Breast epithelium (tissue), 4 donors: ENCODE data around the gene TEF. TPM values are rescaled to one million over a fixed set of nuclear protein-coding genes. Genes with fewer than 3 reads are reported as not detected.

Experiments
- DNase-seq, 2 donors: peaks; one replicate each; pipeline ENCODE4 v3.0.0-alpha.2; 2019; ENCODE audit warnings: low spot score in 2 of 2
- H3K27ac ChIP-seq, 2 donors: fragments of 200-600 bp; sonication (generic) in 1 of 2; one replicate each; pipeline ENCODE4 v1.5.1; 2016 to 2019; ENCODE audit warnings: mild to moderate bottlenecking in 1 of 2
- H3K27me3 ChIP-seq, 2 donors: fragments of 200-600 bp; sonication (generic) in 1 of 2; one replicate each; pipeline versions ENCODE4 v1.5.1 to v1.6.0; 2017 to 2019; ENCODE audit warnings: control low read depth in 1 of 2, mild to moderate bottlenecking in 1 of 2
- H3K36me3 ChIP-seq: fragments of 200-600 bp; one replicate; pipeline ENCODE4 v1.5.1; 2019
- H3K4me1 ChIP-seq, 2 donors: fragments of 200-600 bp; sonication (generic); one replicate each; pipeline ENCODE4 v1.5.1; 2016 to 2019; ENCODE audit warnings: control low read depth in 1 of 2
- H3K4me3 ChIP-seq, 3 donors: fragments of 200-600 bp; sonication (generic); 1 replicate in 2 of 3; 2 replicates in 1 of 3; pipeline ENCODE4 v1.5.1; 2016 to 2019; ENCODE audit warnings: mild to moderate bottlenecking in 3 of 3, moderate library complexity in 2 of 3
- H3K9me3 ChIP-seq, 2 donors: fragments of 200-600 bp; sonication (generic) in 1 of 2; one replicate each; pipeline ENCODE4 v1.5.1; 2016 to 2019; ENCODE audit warnings: control low read depth in 1 of 2
- POLR2A ChIP-seq: fragments of 450-650 bp; IDR thresholded peaks from one replicate; pipeline ENCODE4 v1.6.1; 2016; ENCODE audit warnings: antibody characterized with exemption, mild to moderate bottlenecking, moderate library complexity
- POLR2AphosphoS5 ChIP-seq, 3 donors: sonication (generic); formaldehyde crosslinking; IDR thresholded peaks; one replicate each; pipeline ENCODE4 v1.6.1; 2017; ENCODE audit warnings: antibody characterized with exemption in 3 of 3
- intact Hi-C: fragments of 100-400 bp; cut with DNase I; formaldehyde crosslinking; loops from one replicate; pipeline ENCODE4 v1.15.1; 2023; ENCODE audit warnings: low total_unique reads
- total RNA-seq, 3 donors: library from RNA; depleted of rRNA; stranded (reverse); fragments of >200 nt; gene quantifications; one replicate each; pipeline ENCODE4 v1.1.0, GENCODE V29; 2016
- TF ChIP-seq, protein P1 (sequence below), 3 donors: fragments of 450-650 bp; IDR thresholded peaks; one replicate each; pipeline ENCODE4 v1.5.1; 2016 to 2017; ENCODE audit warnings: antibody characterized with exemption in 3 of 3, mild to moderate bottlenecking in 3 of 3, moderate library complexity in 3 of 3

The TEF gene
- total RNA-seq, 3 donors from 2014 or later = 8.8 to 26.6 (median 15.7) TPM

DNA sequence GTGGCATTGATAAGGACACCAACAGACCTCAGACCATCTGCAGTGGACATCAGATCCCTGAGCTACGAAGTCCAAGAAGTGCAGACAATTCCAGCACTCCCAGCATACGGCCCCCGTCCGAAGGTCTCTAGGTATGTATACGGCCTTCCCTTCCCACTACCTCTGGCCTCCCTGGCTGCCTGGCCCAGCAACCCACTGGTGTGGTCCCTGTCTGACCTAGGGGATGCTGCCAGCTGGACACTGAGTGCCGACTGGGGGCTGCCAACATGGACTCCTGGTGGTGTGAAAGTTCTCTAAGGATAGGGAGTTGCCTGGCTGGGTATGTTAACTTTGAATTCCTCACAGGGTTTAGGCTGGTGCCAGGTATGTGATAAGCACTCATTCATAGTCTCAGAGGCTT is 17.5 kb upstream of the TEF start:
- no peaks in the 10 kb centered on the region for H3K9me3 ChIP-seq
- intact Hi-C loops = no loop called here
- H3K4me1 ChIP-seq = peaks cover 6 to 12% of the 10 kb centered on the region in 2 donors
- TF ChIP-seq, protein P1, sequence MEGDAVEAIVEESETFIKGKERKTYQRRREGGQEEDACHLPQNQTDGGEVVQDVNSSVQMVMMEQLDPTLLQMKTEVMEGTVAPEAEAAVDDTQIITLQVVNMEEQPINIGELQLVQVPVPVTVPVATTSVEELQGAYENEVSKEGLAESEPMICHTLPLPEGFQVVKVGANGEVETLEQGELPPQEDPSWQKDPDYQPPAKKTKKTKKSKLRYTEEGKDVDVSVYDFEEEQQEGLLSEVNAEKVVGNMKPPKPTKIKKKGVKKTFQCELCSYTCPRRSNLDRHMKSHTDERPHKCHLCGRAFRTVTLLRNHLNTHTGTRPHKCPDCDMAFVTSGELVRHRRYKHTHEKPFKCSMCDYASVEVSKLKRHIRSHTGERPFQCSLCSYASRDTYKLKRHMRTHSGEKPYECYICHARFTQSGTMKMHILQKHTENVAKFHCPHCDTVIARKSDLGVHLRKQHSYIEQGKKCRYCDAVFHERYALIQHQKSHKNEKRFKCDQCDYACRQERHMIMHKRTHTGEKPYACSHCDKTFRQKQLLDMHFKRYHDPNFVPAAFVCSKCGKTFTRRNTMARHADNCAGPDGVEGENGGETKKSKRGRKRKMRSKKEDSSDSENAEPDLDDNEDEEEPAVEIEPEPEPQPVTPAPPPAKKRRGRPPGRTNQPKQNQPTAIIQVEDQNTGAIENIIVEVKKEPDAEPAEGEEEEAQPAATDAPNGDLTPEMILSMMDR (IDR thresholded peaks at IDR 0.05) = no peak
- no peak for TF ChIP-seq POLR2A
- no peak for TF ChIP-seq POLR2AphosphoS5 (IDR thresholded peaks at IDR 0.05)
- H3K36me3 ChIP-seq = no peaks in the 10 kb centered on the region
- DNase-seq = no peak
- H3K4me3 ChIP-seq = no peak overlapping the region
- H3K27ac ChIP-seq = no peak overlapping the region
- H3K27me3 ChIP-seq = no peaks in the 10 kb centered on the region

DNA sequence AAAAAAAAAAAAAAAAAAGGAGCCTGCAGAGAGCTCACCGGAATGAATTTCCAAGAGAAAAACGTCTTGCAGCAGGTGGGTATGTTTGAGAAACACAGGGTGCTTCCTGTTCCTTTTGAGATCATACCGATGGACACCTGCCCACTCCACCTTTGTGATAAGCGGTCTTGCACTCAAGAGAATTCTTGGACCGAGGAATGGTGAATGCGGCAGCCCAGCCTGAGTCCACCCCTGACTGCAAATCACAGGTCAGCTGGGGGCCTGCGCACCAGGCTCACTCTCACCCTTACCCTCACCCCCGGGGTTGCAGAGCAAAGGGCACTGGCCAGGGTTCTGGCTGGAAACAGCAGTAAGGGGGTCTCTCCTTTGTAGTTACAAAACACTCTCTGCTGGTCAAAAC is 16.8 kb upstream of the TEF start:
- no peaks in the 10 kb centered on the region for H3K9me3 ChIP-seq
- H3K4me1 ChIP-seq = peaks cover 6 to 12% of the 10 kb centered on the region in 2 donors
- intact Hi-C loops = no loop called here
- H3K27me3 ChIP-seq = no peaks in the 10 kb centered on the region
- H3K4me3 ChIP-seq = no peak overlapping the region
- no peak for DNase-seq
- no peak for TF ChIP-seq POLR2AphosphoS5 (IDR thresholded peaks at IDR 0.05)
- TF ChIP-seq, protein P1 (IDR thresholded peaks at IDR 0.05) = no peak
- no peak overlapping the region for H3K27ac ChIP-seq
- H3K36me3 ChIP-seq = no peaks in the 10 kb centered on the region

DNA sequence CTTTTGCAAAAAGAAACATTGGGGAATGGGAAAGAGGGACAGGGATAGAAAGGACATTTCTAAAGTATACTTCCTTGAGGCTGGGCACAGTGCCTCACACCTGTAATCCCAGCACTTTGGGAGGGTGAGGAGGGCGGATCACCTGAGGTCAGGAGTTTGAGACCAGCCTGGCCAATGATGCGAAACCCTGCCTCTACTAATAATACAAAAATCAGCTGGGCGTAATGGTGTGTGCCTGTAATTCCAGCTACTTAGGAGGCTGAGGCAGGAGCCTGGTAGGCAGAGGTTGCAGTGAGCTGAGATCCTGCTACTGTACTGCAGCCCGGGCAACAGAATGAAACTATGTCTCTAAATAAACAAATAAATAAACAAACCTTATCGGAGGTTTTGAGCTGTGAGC is 16.3 kb upstream of the TEF start:
- no peak for DNase-seq
- H3K27ac ChIP-seq = no peak overlapping the region
- intact Hi-C loops = no loop called here
- TF ChIP-seq POLR2AphosphoS5 (IDR thresholded peaks at IDR 0.05) (no peak), POLR2A (no peak)
- TF ChIP-seq, protein P1 (IDR thresholded peaks at IDR 0.05) = no peak
- no peaks in the 10 kb centered on the region for H3K36me3 ChIP-seq
- H3K9me3 ChIP-seq = no peaks in the 10 kb centered on the region
- peaks cover 6 to 12% of the 10 kb centered on the region in 2 donors for H3K4me1 ChIP-seq
- H3K27me3 ChIP-seq = no peaks in the 10 kb centered on the region
- no peak overlapping the region for H3K4me3 ChIP-seq

DNA sequence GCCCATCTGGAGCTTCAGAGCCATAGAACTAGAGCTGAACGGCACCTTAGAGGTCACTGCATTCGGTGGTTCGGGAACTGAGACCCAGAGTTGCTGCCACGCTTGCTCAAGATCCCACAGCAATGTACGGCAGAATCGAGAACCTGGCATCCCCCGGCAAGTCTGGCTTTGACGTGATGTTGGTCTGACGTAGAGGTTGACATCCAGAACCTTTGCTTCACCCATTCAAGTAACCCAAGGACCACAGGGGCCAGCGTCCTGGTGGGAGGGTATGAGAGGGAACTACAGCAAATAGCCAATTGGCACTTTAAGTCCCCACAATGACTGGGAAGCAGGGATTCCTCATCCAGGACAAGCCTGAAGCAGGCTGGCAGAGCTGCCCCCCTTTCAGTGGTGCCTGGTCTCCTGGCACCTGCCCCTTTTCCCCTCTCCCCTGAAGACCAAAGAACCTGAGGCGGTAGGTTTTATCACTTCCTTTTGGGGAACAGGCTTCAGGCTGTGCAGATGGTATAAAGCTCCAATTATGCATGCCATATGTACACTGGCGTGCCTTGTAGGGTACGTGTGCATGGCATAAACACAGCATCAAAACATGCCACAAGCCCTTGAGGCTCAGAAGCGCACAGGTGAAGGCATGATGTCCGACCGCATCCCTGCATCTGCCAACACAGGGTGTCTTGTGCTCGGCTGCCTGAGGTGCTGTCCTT is 15.3 kb upstream of the TEF start:
- intact Hi-C loops = no loop called here
- peak overlapping the region in 2 of 3 donors; percentile 54 to 60 for H3K4me3 ChIP-seq
- peaks cover 6 to 12% of the 10 kb centered on the region in 2 donors for H3K4me1 ChIP-seq
- H3K36me3 ChIP-seq = no peaks in the 10 kb centered on the region
- no peak for TF ChIP-seq POLR2AphosphoS5 (IDR thresholded peaks at IDR 0.05)
- no peak for TF ChIP-seq POLR2A
- TF ChIP-seq, protein P1 (IDR thresholded peaks at IDR 0.05) = no peak
- no peaks in the 10 kb centered on the region for H3K9me3 ChIP-seq
- peak overlapping the region; percentile 42 to 72 for H3K27ac ChIP-seq
- H3K27me3 ChIP-seq = no peaks in the 10 kb centered on the region
- DNase-seq = no peak

DNA sequence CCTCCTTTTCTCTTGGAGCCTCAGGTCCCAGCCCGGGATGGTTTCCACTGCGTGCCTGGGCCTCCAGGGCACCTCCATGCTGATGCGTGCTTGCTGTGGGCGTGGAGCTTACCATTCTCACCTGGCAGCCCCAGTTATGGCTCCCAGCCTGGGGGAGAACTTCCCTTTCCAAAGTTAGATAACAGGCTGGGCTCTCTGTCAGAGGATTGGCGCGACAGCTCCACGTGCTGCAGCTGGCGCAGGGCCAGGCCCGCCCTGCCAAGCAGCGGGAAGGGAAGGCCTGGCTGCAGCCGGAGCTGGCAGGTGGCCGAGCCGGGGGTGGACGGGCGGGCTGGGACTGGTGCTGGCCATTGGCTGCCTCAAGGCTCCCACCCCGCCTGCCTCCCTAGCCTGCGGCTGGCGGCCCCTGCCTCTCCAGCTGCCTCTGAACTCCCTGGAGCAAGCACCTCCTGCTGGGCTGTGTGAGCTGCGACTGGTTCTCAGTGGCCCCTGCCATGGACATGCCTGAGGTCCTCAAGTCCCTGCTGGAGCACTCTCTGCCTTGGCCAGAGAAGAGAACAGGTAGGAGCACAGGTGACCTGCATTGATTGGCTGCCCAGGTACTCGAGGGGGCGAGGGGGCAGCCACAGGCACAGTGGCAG is 14.6 kb upstream of the TEF start:
- TF ChIP-seq, protein P1 (IDR thresholded peaks at IDR 0.05) = peak in 1 of 3 donors; percentile 33
- TF ChIP-seq POLR2AphosphoS5 (IDR thresholded peaks at IDR 0.05) (peak; percentile 60 to 82 (median 79)), POLR2A (no peak)
- no peaks in the 10 kb centered on the region for H3K36me3 ChIP-seq
- peak overlapping the region; percentile 40 to 60 (median 54) for H3K4me3 ChIP-seq
- H3K4me1 ChIP-seq = peaks cover 6 to 12% of the 10 kb centered on the region in 2 donors
- H3K27ac ChIP-seq = peak overlapping the region; percentile 42 to 72
- peak; percentile 91 to 92 for DNase-seq
- intact Hi-C loops = no loop called here
- no peaks in the 10 kb centered on the region for H3K27me3 ChIP-seq
- H3K9me3 ChIP-seq = no peaks in the 10 kb centered on the region
